Stimulated activated CD4-positive, alpha-beta T cell treated with anti-CD3 and anti-CD28 coated beads, Interleukin-4, amount 100 ng/mL, for 4 hours (primary cell): ENCODE results near the gene SLC4A2.

Experiments used
- DNase-seq, 2 experiments: peaks; one replicate each; pipeline ENCODE4 v3.0.0-alpha.2; 2020

The SLC4A2 gene

GRCh38 chr7:151045262-151045661, 14.1 kb upstream of the SLC4A2 start:
- DNase-seq: no peak

- no peak for DNase-seq
Observed at GRCh38 chr7:151045967-151046366, 13.4 kb upstream of the SLC4A2 start.

GRCh38 chr7:151046603-151047573, 12.5 kb upstream of the SLC4A2 start:
- DNase-seq: no peak

- DNase-seq: no peak
Observed at GRCh38 chr7:151047976-151048815, 11.2 kb upstream of the SLC4A2 start, which contains the start of gene ASIC3. Gene ASIC3, plus strand, starts transcription at chr7:151048531. Its CDS starts 355 bp downstream, at chr7:151048886.

GRCh38 chr7:151048911-151049463, 10.4 kb upstream of the SLC4A2 start:
- DNase-seq: no peak

- DNase-seq: peak; percentile 38 to 52
Observed at GRCh38 chr7:151051108-151051507, 8.3 kb upstream of the SLC4A2 start.

GRCh38 chr7:151053096-151053495, 6.3 kb upstream of the SLC4A2 start:
- DNase-seq: no peak

- DNase-seq: no peak
Observed at GRCh38 chr7:151053751-151054150, 5.6 kb upstream of the SLC4A2 start.

GRCh38 chr7:151056283-151056665, 3.1 kb upstream of the SLC4A2 start:
- DNase-seq: no peak

- no peak for DNase-seq
Observed at GRCh38 chr7:151056666-151057505, 2.5 kb upstream of the SLC4A2 start.

GRCh38 chr7:151057506-151057988, 1.8 kb upstream of the SLC4A2 start, which contains the start of gene CDK5:
Gene CDK5, minus strand, starts transcription at chr7:151057897. Its CDS starts 49 bp downstream, at chr7:151057848.
- no peak for DNase-seq

GRCh38 chr7:151057989-151058780, 1.2 kb upstream of the SLC4A2 start:
- DNase-seq: peak; percentile 91 to 98

GRCh38 chr7:151058781-151059366, 515 bp upstream of the SLC4A2 start:
- DNase-seq: no peak

GRCh38 chr7:151060113-151060415, 675 bp downstream of the SLC4A2 start:
- no peak for DNase-seq

- no peak for DNase-seq
Observed at GRCh38 chr7:151060416-151061212, 1.2 kb downstream of the SLC4A2 start.

GRCh38 chr7:151061213-151062110, 2.1 kb downstream of the SLC4A2 start:
- DNase-seq: no peak

GRCh38 chr7:151062111-151062398, 2.7 kb downstream of the SLC4A2 start:
- no peak for DNase-seq

GRCh38 chr7:151062399-151063211, 3.2 kb downstream of the SLC4A2 start:
- DNase-seq: no peak
